SK-N-DZ (cell line): ENCODE measurements around the gene FGF10.

Source experiments
- DNase-seq: peaks from one replicate; pipeline ENCODE4 v3.0.0-alpha.2; 2015; ENCODE audit warnings: low spot score

The FGF10 gene

DNA sequence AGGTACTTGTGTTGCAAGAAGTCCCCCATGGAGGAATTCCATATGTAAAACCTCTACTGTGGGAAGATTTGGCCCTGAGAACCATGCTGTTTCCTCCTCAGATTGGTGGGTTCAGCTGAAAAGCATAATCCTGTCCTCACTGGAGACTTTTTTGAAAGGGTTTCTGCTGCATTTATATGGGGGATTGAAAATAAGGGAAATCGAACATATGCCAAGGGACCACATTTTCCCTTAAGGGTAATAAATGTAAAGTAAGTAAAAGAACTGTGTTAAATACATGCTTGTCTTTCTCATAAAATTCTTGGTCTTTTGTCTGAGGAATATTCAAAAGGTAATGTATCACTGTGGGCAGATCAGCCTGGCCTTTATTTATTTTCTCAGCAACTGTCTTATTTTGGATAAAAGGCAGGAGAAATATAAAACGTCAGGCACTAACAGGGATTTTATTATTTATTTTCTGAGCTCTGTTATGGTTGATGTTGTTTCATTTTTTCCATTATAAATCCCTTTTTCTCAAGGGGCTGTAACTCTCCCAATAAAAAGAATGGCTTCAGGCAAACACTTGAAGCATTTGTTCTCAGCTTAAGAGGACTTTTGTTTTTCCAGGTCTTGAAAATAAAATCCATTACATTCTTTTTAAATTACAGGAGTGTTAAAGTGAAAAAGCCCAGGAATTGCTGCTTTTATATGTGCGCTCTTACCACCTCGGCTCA, 131.4 kb downstream of the FGF10 start:
- no peak for DNase-seq

- DNase-seq = peak; percentile 72
Measured at GRCh38 chr5:44257221-44257620, 132.0 kb downstream of the FGF10 start.
